Endodermal cell (in vitro differentiated cells): ENCODE results near the gene RPS6KC1. TPM values are rescaled to one million over a fixed set of nuclear protein-coding genes. Genes with fewer than 3 reads are reported as not detected.

Source experiments
- DNase-seq: peaks from one replicate; pipeline ENCODE4 v3.0.0-alpha.2; 2017
- H3K27ac ChIP-seq: 2 replicates; pipeline ENCODE4 v1.5.1; 2013; ENCODE audit warnings: mild to moderate bottlenecking, low read depth, low read length, moderate library complexity
- H3K27me3 ChIP-seq: 2 replicates; pipeline ENCODE4 v1.6.1; 2013; ENCODE audit warnings: mild to moderate bottlenecking, low read length, moderate library complexity; ENCODE audit not compliant: insufficient read depth, control insufficient read depth, poor library complexity, severe bottlenecking
- H3K36me3 ChIP-seq: 2 replicates; pipeline ENCODE4 v1.7.0; 2013; ENCODE audit warnings: mild to moderate bottlenecking, low read length, moderate library complexity; ENCODE audit not compliant: control insufficient read depth, insufficient read depth
- H3K4me1 ChIP-seq: one replicate; pipeline ENCODE4 v1.7.0; 2013; ENCODE audit warnings: low read length; ENCODE audit not compliant: control insufficient read depth, insufficient read depth
- H3K4me3 ChIP-seq: 2 replicates; pipeline ENCODE4 v1.5.1; 2013; ENCODE audit warnings: mild to moderate bottlenecking, low read length, moderate library complexity
- H3K9ac ChIP-seq: 2 replicates; pipeline ENCODE4 v1.6.1; 2013; ENCODE audit warnings: mild to moderate bottlenecking, low read length, moderate library complexity; ENCODE audit not compliant: poor library complexity, severe bottlenecking; ENCODE audit errors: extremely low read depth
- H3K9me3 ChIP-seq: 2 replicates; pipeline ENCODE4 v1.6.1; 2013; ENCODE audit warnings: mild to moderate bottlenecking, low read length, moderate library complexity; ENCODE audit not compliant: control insufficient read depth
- H3K27ac Mint-ChIP-seq: 2 replicates; pipeline ENCODE4 v1.8.0; 2020; ENCODE audit warnings: mixed read lengths
- H3K27me3 Mint-ChIP-seq: 2 replicates; pipeline ENCODE4 v1.8.0; 2021; ENCODE audit warnings: mild to moderate bottlenecking, mixed read lengths; ENCODE audit not compliant: insufficient read depth
- H3K36me3 Mint-ChIP-seq: 2 replicates; pipeline ENCODE4 v1.8.0; 2020; ENCODE audit warnings: low read depth, mixed read lengths
- H3K4me1 Mint-ChIP-seq: 2 replicates; pipeline ENCODE4 v1.8.0; 2020; ENCODE audit warnings: mixed read lengths
- H3K4me3 Mint-ChIP-seq: 2 replicates; pipeline ENCODE4 v1.8.0; 2020; ENCODE audit warnings: mild to moderate bottlenecking, moderate library complexity, mixed read lengths
- H3K9me3 Mint-ChIP-seq: 2 replicates; pipeline ENCODE4 v1.8.0; 2020; ENCODE audit warnings: mild to moderate bottlenecking, mixed read lengths
- CTCF ChIP-seq: fragments of 200-600 bp; sonication (generic); conservative IDR thresholded peaks from 2 replicates; pipeline ENCODE4 v1.5.0; 2021; ENCODE audit warnings: antibody characterized with exemption, mild to moderate bottlenecking
- whole genome bisulfite sequencing, 2 experiments: methylation state at CpG; one replicate each; pipeline versions ENCODE4 v1.1.5 to v1.1.7; 2013; ENCODE audit warnings: missing lambda C conversion rate in 2 of 2, mixed read lengths in 1 of 2; ENCODE audit not compliant: insufficient coverage in 1 of 2, insufficient read length in 1 of 2; 5-methylcytosine and 5-hydroxymethylcytosine counted together
- total RNA-seq, 2 donors: library from RNA; stranded (reverse); fragmentation: NEBNext Ultra II Directional in 1 of 2; extraction: Animal tissue kit (Norgen Biotek cat#: 25700) in 1 of 2; gene quantifications; 2 replicates in 1 of 2; 3 replicates in 1 of 2; pipeline ENCODE4 v1.2.1, GENCODE V29; 2021

Gene RPS6KC1
- total RNA-seq, 2 donors from 2014 or later: 31.4 to 36.3 TPM

DNA sequence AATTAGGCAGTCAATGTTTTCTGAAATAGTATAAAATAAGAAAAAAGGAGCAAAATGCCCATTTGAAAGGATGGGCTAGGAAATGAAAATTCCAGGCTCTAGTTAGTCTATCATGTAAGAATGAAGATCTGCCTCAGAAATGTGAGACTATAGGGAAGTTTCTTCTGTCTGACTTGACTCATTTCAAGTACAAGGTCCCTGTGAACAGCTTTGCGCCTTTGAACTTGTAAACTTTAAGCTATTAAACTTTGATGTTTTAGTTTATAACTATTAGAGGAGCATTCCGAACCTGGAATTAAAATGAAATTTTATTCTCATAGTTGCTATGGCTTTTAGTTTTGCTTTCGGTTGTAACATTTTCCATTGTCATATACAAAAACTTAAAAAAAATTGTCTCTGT, 199.4 kb downstream of the RPS6KC1 start:
- no peak overlapping the region for H3K27ac Mint-ChIP-seq
- Histone ChIP-seq H3K4me3 (no peak overlapping the region), H3K9me3 (no peaks in the 10 kb centered on the region), H3K4me1 (peaks cover 6% of the 10 kb centered on the region), H3K27me3 (no peaks in the 10 kb centered on the region), H3K9ac (no peak overlapping the region), H3K36me3 (peaks cover 9% of the 10 kb centered on the region), H3K27ac (no peak overlapping the region)
- no peak overlapping the region for H3K4me3 Mint-ChIP-seq
- peaks cover 12% of the 10 kb centered on the region for H3K4me1 Mint-ChIP-seq
- peaks cover 16% of the 10 kb centered on the region for H3K36me3 Mint-ChIP-seq
- H3K27me3 Mint-ChIP-seq: no peaks in the 10 kb centered on the region
- no peak for DNase-seq
- 93% methylated on average over 2 of the region's 3 CpGs; no CpG with 5 or more reads in 1 of the 2 experiments for WGBS, 2 experiments
- no peaks in the 10 kb centered on the region for H3K9me3 Mint-ChIP-seq
- TF ChIP-seq CTCF: no peak

GRCh38 chr1:213251972-213252371, 200.9 kb downstream of the RPS6KC1 start:
- no peaks in the 10 kb centered on the region for H3K9me3 Mint-ChIP-seq
- DNase-seq: no peak
- no peak overlapping the region for H3K27ac ChIP-seq

DNA sequence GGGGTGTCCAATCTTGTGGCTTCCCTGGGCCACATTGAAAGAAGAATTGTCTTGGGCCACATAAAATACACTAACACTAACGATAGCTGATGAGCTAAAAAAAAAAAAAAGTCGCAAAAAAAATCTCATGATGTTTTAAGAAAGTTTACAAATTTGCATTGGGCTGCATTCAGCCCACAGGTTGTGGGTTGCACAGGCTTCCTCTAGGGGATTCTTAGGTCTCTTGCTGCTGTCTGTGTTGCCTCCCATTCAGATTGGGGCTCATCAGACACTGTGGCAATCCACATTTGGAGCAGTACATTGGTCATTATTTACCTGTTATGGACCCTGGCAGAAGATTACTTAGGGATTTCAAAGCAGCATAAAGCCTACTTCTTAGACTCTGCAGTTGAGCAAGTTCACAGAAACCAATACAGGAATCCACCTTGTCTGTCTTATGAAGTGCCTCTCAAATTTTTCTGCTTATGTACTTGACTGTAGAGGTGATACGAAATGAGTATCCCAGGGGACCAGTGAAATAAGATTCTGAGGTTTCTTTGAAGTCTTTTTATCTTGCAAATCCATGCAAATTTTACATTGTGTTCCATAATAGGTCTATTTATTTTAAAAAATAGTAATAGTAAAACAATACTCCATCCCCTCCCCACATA, 205.5 kb downstream of the RPS6KC1 start:
- H3K27ac Mint-ChIP-seq: peak overlapping the region; percentile 4
- 80 to 100% methylated on average over 1 to 3 of the region's 3 CpGs for WGBS, 2 experiments
- H3K9ac ChIP-seq: no peak overlapping the region
- H3K9me3 ChIP-seq: no peaks in the 10 kb centered on the region
- no peaks in the 10 kb centered on the region for H3K9me3 Mint-ChIP-seq
- H3K27me3 Mint-ChIP-seq: no peaks in the 10 kb centered on the region
- no peak overlapping the region for H3K27ac ChIP-seq
- DNase-seq: no peak
- H3K36me3 Mint-ChIP-seq: peaks cover 2% of the 10 kb centered on the region
- peaks cover 3% of the 10 kb centered on the region for H3K36me3 ChIP-seq
- no peak overlapping the region for H3K4me3 Mint-ChIP-seq
- peaks cover 8% of the 10 kb centered on the region for H3K4me1 ChIP-seq
- TF ChIP-seq CTCF: peak; percentile 29
- no peaks in the 10 kb centered on the region for H3K27me3 ChIP-seq
- H3K4me3 ChIP-seq: no peak overlapping the region
- peaks cover 31% of the 10 kb centered on the region for H3K4me1 Mint-ChIP-seq

More at GRCh38 chr1:213251972-213252371, 200.9 kb downstream of the RPS6KC1 start:
- H3K4me1 ChIP-seq: peaks cover 5% of the 10 kb centered on the region
- H3K4me3 ChIP-seq: no peak overlapping the region
- Mint-ChIP-seq H3K27me3 (no peaks in the 10 kb centered on the region), H3K36me3 (peaks cover 16% of the 10 kb centered on the region), H3K4me1 (peaks cover 16% of the 10 kb centered on the region), H3K27ac (no peak overlapping the region), H3K4me3 (no peak overlapping the region)
- H3K9ac ChIP-seq: no peak overlapping the region
- WGBS, 2 experiments: 71 to 96% methylated on average over 2 of the region's 2 CpGs
- no peak for TF ChIP-seq CTCF
- no peaks in the 10 kb centered on the region for H3K9me3 ChIP-seq
- H3K36me3 ChIP-seq: peaks cover 9% of the 10 kb centered on the region
- H3K27me3 ChIP-seq: no peaks in the 10 kb centered on the region
